ENCODE results near the gene CYGB.
A peak's percentile ranks its signal among the peaks of the same experiment; 100 is the strongest.

The CYGB gene

DNA sequence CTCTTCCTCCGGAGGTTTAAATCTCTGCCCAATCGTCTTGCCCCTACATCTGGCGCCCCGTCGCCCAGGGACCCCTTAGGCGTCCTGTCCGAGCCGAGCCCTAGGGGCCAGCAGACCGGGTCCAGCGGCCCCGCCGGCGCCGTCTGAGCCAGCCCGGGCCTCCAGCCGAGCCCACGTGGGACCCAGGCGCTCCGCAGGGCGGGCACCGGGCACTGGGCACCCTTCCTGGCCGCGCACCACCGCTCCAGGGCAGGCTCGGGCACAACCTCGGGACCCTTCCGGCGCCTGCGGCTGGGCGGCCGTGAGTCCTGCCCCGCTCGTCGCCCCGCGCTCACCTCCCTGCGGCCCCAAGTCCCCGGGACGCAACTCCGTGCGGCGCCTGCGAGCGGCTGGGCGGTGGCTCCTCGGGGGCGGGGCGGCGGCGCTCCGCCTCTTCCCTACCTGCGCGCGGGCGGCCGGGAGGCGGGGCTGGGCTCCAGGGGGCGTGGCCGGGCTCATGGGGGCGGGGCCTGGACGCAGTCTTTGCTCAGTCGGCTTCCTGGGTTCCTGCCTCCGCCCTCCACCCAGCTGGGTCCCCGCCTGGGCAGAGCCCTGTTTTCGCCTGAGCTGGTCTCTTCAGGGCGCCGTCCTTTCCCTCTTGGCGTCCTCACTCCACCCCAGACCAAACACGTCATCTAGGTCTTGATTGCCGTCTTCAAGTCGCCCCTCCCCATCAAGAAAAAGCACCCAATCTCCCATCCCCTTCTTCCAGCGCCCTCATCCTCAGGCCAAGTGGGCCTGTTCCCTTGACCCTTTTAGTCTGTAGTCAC is 36.3 kb downstream of the CYGB start, which contains the start of gene RHBDF2 (continued):
- TF ChIP-seq TCF7L2 (IDR thresholded peaks at IDR 0.05; ENCODE audit: borderline replicate concordance, low read depth, low read length): no peak
- no peak for TF ChIP-seq ZNF248 (tag by site-specific recombination; IDR thresholded peaks at IDR 0.05)
- TF ChIP-seq, protein P1, sequence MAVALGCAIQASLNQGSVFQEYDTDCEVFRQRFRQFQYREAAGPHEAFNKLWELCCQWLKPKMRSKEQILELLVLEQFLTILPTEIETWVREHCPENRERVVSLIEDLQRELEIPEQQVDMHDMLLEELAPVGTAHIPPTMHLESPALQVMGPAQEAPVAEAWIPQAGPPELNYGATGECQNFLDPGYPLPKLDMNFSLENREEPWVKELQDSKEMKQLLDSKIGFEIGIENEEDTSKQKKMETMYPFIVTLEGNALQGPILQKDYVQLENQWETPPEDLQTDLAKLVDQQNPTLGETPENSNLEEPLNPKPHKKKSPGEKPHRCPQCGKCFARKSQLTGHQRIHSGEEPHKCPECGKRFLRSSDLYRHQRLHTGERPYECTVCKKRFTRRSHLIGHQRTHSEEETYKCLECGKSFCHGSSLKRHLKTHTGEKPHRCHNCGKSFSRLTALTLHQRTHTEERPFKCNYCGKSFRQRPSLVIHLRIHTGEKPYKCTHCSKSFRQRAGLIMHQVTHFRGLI (tag by site-specific recombination; IDR thresholded peaks at IDR 0.05): no peak
- TF ChIP-seq ZNF707 (tag by site-specific recombination; IDR thresholded peaks at IDR 0.05): no peak
- TF ChIP-seq, protein P2, sequence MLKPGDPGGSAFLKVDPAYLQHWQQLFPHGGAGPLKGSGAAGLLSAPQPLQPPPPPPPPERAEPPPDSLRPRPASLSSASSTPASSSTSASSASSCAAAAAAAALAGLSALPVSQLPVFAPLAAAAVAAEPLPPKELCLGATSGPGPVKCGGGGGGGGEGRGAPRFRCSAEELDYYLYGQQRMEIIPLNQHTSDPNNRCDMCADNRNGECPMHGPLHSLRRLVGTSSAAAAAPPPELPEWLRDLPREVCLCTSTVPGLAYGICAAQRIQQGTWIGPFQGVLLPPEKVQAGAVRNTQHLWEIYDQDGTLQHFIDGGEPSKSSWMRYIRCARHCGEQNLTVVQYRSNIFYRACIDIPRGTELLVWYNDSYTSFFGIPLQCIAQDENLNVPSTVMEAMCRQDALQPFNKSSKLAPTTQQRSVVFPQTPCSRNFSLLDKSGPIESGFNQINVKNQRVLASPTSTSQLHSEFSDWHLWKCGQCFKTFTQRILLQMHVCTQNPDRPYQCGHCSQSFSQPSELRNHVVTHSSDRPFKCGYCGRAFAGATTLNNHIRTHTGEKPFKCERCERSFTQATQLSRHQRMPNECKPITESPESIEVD (tag by site-specific recombination; IDR thresholded peaks at IDR 0.05): no peak
- TF ChIP-seq ZNF664 (tag by site-specific recombination; IDR thresholded peaks at IDR 0.05): no peak
- no peak for TF ChIP-seq ZNF16 (tag by site-specific recombination; IDR thresholded peaks at IDR 0.05; ENCODE audit: low read depth)
- TF ChIP-seq ZFP69B (tag by site-specific recombination; IDR thresholded peaks at IDR 0.05): no peak
- TF ChIP-seq, protein P3, sequence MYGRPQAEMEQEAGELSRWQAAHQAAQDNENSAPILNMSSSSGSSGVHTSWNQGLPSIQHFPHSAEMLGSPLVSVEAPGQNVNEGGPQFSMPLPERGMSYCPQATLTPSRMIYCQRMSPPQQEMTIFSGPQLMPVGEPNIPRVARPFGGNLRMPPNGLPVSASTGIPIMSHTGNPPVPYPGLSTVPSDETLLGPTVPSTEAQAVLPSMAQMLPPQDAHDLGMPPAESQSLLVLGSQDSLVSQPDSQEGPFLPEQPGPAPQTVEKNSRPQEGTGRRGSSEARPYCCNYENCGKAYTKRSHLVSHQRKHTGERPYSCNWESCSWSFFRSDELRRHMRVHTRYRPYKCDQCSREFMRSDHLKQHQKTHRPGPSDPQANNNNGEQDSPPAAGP (tag by site-specific recombination; IDR thresholded peaks at IDR 0.05): peak; percentile 65
- TF ChIP-seq, protein P4, sequence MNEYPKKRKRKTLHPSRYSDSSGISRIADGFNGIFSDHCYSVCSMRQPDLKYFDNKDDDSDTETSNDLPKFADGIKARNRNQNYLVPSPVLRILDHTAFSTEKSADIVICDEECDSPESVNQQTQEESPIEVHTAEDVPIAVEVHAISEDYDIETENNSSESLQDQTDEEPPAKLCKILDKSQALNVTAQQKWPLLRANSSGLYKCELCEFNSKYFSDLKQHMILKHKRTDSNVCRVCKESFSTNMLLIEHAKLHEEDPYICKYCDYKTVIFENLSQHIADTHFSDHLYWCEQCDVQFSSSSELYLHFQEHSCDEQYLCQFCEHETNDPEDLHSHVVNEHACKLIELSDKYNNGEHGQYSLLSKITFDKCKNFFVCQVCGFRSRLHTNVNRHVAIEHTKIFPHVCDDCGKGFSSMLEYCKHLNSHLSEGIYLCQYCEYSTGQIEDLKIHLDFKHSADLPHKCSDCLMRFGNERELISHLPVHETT (tag by site-specific recombination; IDR thresholded peaks at IDR 0.05): no peak
- no peak for TF ChIP-seq ZNF138 (tag by site-specific recombination; IDR thresholded peaks at IDR 0.05; ENCODE audit: borderline replicate concordance)
- TF ChIP-seq, protein P5, sequence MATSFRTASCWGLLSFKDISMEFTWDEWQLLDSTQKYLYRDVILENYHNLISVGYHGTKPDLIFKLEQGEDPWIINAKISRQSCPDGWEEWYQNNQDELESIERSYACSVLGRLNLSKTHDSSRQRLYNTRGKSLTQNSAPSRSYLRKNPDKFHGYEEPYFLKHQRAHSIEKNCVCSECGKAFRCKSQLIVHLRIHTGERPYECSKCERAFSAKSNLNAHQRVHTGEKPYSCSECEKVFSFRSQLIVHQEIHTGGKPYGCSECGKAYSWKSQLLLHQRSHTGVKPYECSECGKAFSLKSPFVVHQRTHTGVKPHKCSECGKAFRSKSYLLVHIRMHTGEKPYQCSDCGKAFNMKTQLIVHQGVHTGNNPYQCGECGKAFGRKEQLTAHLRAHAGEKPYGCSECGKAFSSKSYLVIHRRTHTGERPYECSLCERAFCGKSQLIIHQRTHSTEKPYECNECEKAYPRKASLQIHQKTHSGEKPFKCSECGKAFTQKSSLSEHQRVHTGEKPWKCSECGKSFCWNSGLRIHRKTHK (tag by site-specific recombination; IDR thresholded peaks at IDR 0.05): no peak
- TF ChIP-seq KLF9 (tag by site-specific recombination; IDR thresholded peaks at IDR 0.05; ENCODE audit: low read depth): peak; percentile 81
- TF ChIP-seq ZNF837 (tag by site-specific recombination; IDR thresholded peaks at IDR 0.05): no peak
- no peak for TF ChIP-seq ZNF350 (tag by site-specific recombination; IDR thresholded peaks at IDR 0.05)

DNA sequence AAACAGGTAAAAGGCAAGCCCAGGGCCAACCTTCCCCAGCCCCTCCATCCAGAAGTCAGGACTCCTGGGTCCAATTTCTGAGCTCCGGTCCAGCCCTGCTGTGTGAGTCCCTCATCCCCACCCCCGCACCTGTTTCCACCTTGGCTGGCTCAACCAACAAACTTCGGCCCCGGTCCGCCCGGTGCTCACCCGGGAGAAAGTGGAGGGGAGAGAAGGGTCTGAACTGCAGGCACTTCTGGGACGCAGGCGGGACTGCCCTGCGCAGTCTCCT is 36.8 kb downstream of the CYGB start:
- ChIA-PET CTCF (interaction anchor here (1.0 to 3.6 kb wide), 4 partner anchors 34 to 221 kb away, joined by 5 to 15 read pairs (median 8); partner anchors contain the start of gene AANAT), POLR2A (interaction anchor here (1.1 kb wide), 1 partner anchor 51 kb away, joined by 3 read pairs; no protein-coding TSS in a partner anchor)
- Histone ChIP-seq H3K36me3 (ENCODE audit: control insufficient read depth in 2 of 2, insufficient read depth in 1 of 2, low read length in 2 of 2) (no peaks in the 10 kb centered on the region), H3K4me1 (ENCODE audit: control insufficient read depth, insufficient read depth, low read length) (peaks cover 18% of the 10 kb centered on the region), H3K27ac (ENCODE audit: extremely low read depth, low read depth, low read length) (no peak overlapping the region; the same call in 1 of the 2 replicates), H3K9me3 (ENCODE audit: control insufficient read depth, insufficient read depth, low read depth, low read length) (no peaks in the 10 kb centered on the region), H3K4me3 (ENCODE audit: low read depth, low read length) (peak overlapping the region; percentile 66)
- TF ChIP-seq SALL2 (tag by site-specific recombination; IDR thresholded peaks at IDR 0.05; ENCODE audit: borderline replicate concordance): no peak
- no peak for TF ChIP-seq HOXD13 (CRISPR knock-in tag; IDR thresholded peaks at IDR 0.05; ENCODE audit: borderline replicate concordance)
- TF ChIP-seq ZBTB20 (tag by site-specific recombination; IDR thresholded peaks at IDR 0.05): peak; percentile 17; the same call in 1 of the 2 replicates
- peak; percentile 12; the same call in 1 of the 2 replicates for TF ChIP-seq ZNF600 (tag by site-specific recombination; IDR thresholded peaks at IDR 0.05)
- no peak for TF ChIP-seq ZNF146 (tag by site-specific recombination; IDR thresholded peaks at IDR 0.05)
- TF ChIP-seq, protein P6, sequence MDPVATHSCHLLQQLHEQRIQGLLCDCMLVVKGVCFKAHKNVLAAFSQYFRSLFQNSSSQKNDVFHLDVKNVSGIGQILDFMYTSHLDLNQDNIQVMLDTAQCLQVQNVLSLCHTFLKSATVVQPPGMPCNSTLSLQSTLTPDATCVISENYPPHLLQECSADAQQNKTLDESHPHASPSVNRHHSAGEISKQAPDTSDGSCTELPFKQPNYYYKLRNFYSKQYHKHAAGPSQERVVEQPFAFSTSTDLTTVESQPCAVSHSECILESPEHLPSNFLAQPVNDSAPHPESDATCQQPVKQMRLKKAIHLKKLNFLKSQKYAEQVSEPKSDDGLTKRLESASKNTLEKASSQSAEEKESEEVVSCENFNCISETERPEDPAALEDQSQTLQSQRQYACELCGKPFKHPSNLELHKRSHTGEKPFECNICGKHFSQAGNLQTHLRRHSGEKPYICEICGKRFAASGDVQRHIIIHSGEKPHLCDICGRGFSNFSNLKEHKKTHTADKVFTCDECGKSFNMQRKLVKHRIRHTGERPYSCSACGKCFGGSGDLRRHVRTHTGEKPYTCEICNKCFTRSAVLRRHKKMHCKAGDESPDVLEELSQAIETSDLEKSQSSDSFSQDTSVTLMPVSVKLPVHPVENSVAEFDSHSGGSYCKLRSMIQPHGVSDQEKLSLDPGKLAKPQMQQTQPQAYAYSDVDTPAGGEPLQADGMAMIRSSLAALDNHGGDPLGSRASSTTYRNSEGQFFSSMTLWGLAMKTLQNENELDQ (tag by site-specific recombination; IDR thresholded peaks at IDR 0.05; ENCODE audit: low read depth): no peak
- no peak for TF ChIP-seq ZNF664 (tag by site-specific recombination; IDR thresholded peaks at IDR 0.05)
- TF ChIP-seq ZEB2 (tag by site-specific recombination; IDR thresholded peaks at IDR 0.05): peak; percentile 32; the same call in 1 of the 2 replicates
- TF ChIP-seq ZNF366 (tag by site-specific recombination; conservative IDR thresholded peaks at IDR 0.05): no peak
- TF ChIP-seq ZNF658 (tag by site-specific recombination; IDR thresholded peaks at IDR 0.05): no peak
- TF ChIP-seq, protein P7, sequence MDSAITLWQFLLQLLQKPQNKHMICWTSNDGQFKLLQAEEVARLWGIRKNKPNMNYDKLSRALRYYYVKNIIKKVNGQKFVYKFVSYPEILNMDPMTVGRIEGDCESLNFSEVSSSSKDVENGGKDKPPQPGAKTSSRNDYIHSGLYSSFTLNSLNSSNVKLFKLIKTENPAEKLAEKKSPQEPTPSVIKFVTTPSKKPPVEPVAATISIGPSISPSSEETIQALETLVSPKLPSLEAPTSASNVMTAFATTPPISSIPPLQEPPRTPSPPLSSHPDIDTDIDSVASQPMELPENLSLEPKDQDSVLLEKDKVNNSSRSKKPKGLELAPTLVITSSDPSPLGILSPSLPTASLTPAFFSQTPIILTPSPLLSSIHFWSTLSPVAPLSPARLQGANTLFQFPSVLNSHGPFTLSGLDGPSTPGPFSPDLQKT (IDR thresholded peaks at IDR 0.05; ENCODE audit: borderline replicate concordance, low read depth, low read length): no peak
